ENCODE measurements around the gene OR5H6.

DNA sequence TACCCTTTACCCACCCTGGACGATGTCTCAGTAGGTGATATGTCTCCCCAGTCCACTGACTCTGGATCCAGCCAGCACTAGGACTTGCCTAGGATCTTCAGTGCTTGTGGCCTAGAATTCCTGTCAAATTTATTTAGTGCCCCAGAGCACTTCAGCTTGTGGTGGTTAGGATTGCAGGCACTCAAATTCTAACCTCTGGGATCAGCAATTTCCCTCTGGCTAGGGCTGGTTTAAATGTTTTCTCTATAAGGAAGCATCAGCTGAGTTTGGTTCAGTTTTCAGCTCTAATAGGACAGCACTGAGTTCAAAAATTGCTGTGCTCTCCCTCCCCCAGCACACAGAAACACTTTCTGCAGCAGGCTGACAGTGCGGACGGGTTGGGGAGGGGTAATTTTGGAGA is 8.1 kb downstream of the OR5H6 start:
- TF ChIP-seq, protein P1, sequence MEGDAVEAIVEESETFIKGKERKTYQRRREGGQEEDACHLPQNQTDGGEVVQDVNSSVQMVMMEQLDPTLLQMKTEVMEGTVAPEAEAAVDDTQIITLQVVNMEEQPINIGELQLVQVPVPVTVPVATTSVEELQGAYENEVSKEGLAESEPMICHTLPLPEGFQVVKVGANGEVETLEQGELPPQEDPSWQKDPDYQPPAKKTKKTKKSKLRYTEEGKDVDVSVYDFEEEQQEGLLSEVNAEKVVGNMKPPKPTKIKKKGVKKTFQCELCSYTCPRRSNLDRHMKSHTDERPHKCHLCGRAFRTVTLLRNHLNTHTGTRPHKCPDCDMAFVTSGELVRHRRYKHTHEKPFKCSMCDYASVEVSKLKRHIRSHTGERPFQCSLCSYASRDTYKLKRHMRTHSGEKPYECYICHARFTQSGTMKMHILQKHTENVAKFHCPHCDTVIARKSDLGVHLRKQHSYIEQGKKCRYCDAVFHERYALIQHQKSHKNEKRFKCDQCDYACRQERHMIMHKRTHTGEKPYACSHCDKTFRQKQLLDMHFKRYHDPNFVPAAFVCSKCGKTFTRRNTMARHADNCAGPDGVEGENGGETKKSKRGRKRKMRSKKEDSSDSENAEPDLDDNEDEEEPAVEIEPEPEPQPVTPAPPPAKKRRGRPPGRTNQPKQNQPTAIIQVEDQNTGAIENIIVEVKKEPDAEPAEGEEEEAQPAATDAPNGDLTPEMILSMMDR (IDR thresholded peaks at IDR 0.05) = no peak
- no peak for TF ChIP-seq POLR2A (IDR thresholded peaks at IDR 0.05)

Data from prostate gland (tissue), 2 donors.